ENCODE data around the gene BIN2. TPM values are rescaled to one million over a fixed set of nuclear protein-coding genes. Genes with fewer than 3 reads are reported as not detected.

Gene BIN2
- total and polyA plus RNA-seq, 2 experiments from 2014 or later = not detected

- Histone ChIP-seq H3K36me3 (ENCODE audit: insufficient read depth) (no peaks in the 10 kb centered on the region), H3K4me3 (no peak overlapping the region), H3F3A (replicated peaks; ENCODE audit: low read depth) (0 out of 2 replicates have a peak, but pooled peaks cover 4% of the 10 kb centered on the region), H3K9me2 (ENCODE audit: insufficient read depth) (0 out of 2 replicates have a peak, but pooled peaks cover 2% of the 10 kb centered on the region), H2AFZ (no peak overlapping the region), H3K79me2 (replicated peaks; ENCODE audit: insufficient read depth) (no peaks in the 10 kb centered on the region), H3K27ac (ENCODE audit: low read depth) (no peak overlapping the region), H3K27me3 (ENCODE audit: insufficient read depth) (no peaks in the 10 kb centered on the region), H4K20me1 (replicated peaks; ENCODE audit: insufficient read depth) (no peaks in the 10 kb centered on the region), H3K4me1 (ENCODE audit: insufficient read depth) (peaks cover 8% of the 10 kb centered on the region; the same call in 1 of the 2 replicates), H3K4me2 (no peak overlapping the region)
- H3K9me3 Mint-ChIP-seq = no peaks in the 10 kb centered on the region
- H3K27me3 Mint-ChIP-seq (ENCODE audit: insufficient read depth, low read depth, poor library complexity) = peaks cover 2% of the 10 kb centered on the region
- DNase-seq (ENCODE audit: low spot score) = no peak
- H3K4me1 Mint-ChIP-seq = peaks cover 16% of the 10 kb centered on the region
- H3K4me3 Mint-ChIP-seq = no peak overlapping the region
- no peak for ATAC-seq
- H3K36me3 Mint-ChIP-seq (ENCODE audit: low read depth) = no peaks in the 10 kb centered on the region
- H3K27ac Mint-ChIP-seq = no peak overlapping the region
- TF ChIP-seq EZH2 (IDR thresholded peaks at IDR 0.05; ENCODE audit: low read depth, unreplicated experiment) = no peak
- no peak for TF ChIP-seq ETS1 (IDR thresholded peaks at IDR 0.05)
- no peak for TF ChIP-seq ZNF331 (CRISPR knock-in tag; IDR thresholded peaks at IDR 0.05; ENCODE audit: low read depth)
- TF ChIP-seq ZNF114 (CRISPR knock-in tag; IDR thresholded peaks at IDR 0.05) = no peak
- TF ChIP-seq STAT1 (IDR thresholded peaks at IDR 0.05; ENCODE audit: unreplicated experiment) = no peak
- no peak for TF ChIP-seq REST (IDR thresholded peaks at IDR 0.05; ENCODE audit: unreplicated experiment)
- no peak for TF ChIP-seq EZH2phosphoT487 (IDR thresholded peaks at IDR 0.05; ENCODE audit: unreplicated experiment)
- TF ChIP-seq CTCF (conservative IDR thresholded peaks at IDR 0.05; ENCODE audit: low read depth in 2 of 2) = no peak
- TF ChIP-seq JUNB (IDR thresholded peaks at IDR 0.05; ENCODE audit: unreplicated experiment) = no peak
- TF ChIP-seq NANOG (IDR thresholded peaks at IDR 0.05; ENCODE audit: borderline replicate concordance) = no peak
- TF ChIP-seq CREB1 (CRISPR knock-in tag; IDR thresholded peaks at IDR 0.05; ENCODE audit: low read depth) = no peak
- TF ChIP-seq ZNF462 (CRISPR knock-in tag; IDR thresholded peaks at IDR 0.05) = no peak
- no peak for TF ChIP-seq POLR2AphosphoS5 (IDR thresholded peaks at IDR 0.05; ENCODE audit: low read depth)
Measured at GRCh38 chr12:51324953-51325352, 979 bp upstream of the BIN2 start.

Data from GM23338 (cell line).